ENCODE measurements around the gene EVI5.

The EVI5 gene

DNA sequence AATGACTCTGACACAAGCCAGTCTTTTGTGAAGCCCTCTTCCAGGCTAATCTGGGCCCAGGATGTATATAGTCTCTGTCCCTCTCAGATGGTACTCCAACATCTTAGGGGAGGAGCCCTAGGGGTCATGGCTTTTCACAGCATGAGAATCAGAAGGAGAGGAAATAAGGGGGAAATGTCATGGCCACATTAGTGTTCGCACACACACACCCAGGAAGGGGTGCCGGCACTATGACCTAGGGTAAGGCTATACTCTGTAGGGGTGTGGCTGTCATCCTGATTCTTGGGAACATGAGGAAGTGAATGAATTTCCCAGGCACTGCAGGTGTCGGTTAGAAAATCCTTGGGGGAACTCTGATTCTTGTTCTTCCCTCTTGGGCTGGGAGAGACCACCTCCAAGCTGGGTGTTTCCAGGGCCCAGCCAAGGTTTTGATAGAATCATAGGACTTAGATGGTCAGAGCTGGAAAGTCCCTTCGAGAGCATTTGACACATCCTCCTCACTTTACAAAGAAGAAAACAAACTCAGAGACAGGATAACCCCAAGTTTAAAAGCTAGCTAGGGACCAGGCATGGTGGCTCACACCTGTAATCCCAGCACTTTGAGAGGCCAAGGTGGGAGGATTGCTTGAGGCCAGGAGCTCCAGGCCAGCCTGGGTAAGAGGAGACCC is 320.2 kb downstream of the EVI5 start:
- no peaks in the 10 kb centered on the region for H3K36me3 ChIP-seq (ENCODE audit: insufficient read depth, low read length)
- H3K4me1 ChIP-seq (ENCODE audit: insufficient read depth, low read length) = no peaks in the 10 kb centered on the region
- H3K9me3 ChIP-seq (ENCODE audit: control insufficient read depth, insufficient read depth, low read length) = no peaks in the 10 kb centered on the region
- H3K9ac ChIP-seq (ENCODE audit: low read depth, low read length) = no peak overlapping the region

DNA sequence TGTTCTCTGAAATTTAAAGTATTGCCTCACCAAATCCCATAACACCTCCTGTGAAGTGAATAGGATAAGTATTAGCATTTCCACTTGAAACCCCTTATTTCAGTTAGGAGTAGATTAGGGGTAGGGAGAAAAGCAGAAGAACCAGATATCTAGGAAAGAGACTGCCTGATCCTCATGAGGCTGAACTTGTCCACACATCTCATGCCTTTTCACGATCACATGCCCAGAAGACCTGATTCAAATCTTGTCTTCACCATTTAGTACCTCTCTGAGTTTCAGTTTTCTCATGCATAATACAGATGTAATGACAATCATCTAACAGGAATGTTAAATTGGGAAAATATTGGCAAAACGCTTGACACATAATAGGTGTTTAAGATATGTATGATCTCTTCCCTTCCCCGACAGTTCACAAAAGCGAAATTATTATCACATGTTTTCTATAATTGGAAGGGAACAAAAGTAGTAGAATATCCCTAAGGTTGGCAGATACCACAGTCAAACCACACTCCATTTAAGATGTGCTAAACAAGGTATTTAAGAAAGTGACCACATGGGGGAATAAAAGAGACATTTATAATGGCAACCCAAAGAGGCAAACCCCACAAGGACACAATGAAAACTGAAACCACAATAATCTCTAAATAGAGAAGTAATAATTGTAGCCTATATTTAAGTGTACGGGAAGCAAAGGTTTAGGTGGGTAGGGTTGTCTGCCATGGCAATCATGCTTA is 323.4 kb downstream of the EVI5 start:
- H3K9ac ChIP-seq (ENCODE audit: low read depth, low read length) = no peak overlapping the region
- no peaks in the 10 kb centered on the region for H3K4me1 ChIP-seq (ENCODE audit: insufficient read depth, low read length)
- no peaks in the 10 kb centered on the region for H3K9me3 ChIP-seq (ENCODE audit: control insufficient read depth, insufficient read depth, low read length)
- no peaks in the 10 kb centered on the region for H3K36me3 ChIP-seq (ENCODE audit: insufficient read depth, low read length)

GRCh38 chr1:92459871-92460320 is 325.0 kb downstream of the EVI5 start:
- Histone ChIP-seq H3K9ac (ENCODE audit: low read depth, low read length) (no peak overlapping the region), H3K4me1 (ENCODE audit: insufficient read depth, low read length) (no peaks in the 10 kb centered on the region), H3K36me3 (ENCODE audit: insufficient read depth, low read length) (no peaks in the 10 kb centered on the region), H3K9me3 (ENCODE audit: control insufficient read depth, insufficient read depth, low read length) (no peaks in the 10 kb centered on the region)
